Measurements from ENCODE around the gene DERA.

Gene DERA

DNA sequence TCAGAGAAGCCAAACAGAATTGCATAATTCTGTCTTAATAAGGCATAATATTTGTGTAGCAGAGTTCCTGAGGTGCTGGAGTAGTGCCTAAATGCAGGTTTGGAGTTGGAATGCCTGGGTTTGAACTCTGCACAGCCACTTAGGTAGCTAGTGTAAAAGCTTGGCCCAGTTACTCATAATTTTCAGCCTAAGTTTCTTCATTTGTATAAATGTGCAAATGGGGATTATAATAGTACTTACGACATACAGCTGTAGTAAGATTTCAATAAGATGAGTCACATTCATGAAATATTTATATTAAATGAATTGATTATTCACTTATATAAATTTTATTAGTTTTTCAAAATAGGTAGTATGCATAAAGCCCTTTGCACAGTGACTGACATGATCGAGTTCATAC is 175.8 kb downstream of the DERA start:
- no peak overlapping the region for H2AFZ ChIP-seq (ENCODE audit: low read depth)
- TF ChIP-seq, protein P1, sequence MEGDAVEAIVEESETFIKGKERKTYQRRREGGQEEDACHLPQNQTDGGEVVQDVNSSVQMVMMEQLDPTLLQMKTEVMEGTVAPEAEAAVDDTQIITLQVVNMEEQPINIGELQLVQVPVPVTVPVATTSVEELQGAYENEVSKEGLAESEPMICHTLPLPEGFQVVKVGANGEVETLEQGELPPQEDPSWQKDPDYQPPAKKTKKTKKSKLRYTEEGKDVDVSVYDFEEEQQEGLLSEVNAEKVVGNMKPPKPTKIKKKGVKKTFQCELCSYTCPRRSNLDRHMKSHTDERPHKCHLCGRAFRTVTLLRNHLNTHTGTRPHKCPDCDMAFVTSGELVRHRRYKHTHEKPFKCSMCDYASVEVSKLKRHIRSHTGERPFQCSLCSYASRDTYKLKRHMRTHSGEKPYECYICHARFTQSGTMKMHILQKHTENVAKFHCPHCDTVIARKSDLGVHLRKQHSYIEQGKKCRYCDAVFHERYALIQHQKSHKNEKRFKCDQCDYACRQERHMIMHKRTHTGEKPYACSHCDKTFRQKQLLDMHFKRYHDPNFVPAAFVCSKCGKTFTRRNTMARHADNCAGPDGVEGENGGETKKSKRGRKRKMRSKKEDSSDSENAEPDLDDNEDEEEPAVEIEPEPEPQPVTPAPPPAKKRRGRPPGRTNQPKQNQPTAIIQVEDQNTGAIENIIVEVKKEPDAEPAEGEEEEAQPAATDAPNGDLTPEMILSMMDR (conservative IDR thresholded peaks at IDR 0.05; ENCODE audit: low read depth, low read length) = no peak
- H3K27me3 ChIP-seq (ENCODE audit: insufficient read depth, low read depth) = no peaks in the 10 kb centered on the region
- no peaks in the 10 kb centered on the region for H3K36me3 ChIP-seq (ENCODE audit: insufficient read depth)
- H3K4me3 ChIP-seq (IDR thresholded peaks at IDR 0.05; ENCODE audit: insufficient read depth, low read depth, low read length) = no peak overlapping the region
- no peak overlapping the region for H3K9ac ChIP-seq
- H3K4me1 ChIP-seq (ENCODE audit: low read depth, poor library complexity, severe bottlenecking) = no peaks in the 10 kb centered on the region
- H3K27ac ChIP-seq = no peak overlapping the region
- no peak overlapping the region for H3K4me2 ChIP-seq
- H3K79me2 ChIP-seq (ENCODE audit: insufficient read depth, low read depth) = no peaks in the 10 kb centered on the region
- H4K20me1 ChIP-seq (ENCODE audit: insufficient read depth) = no peaks in the 10 kb centered on the region

All from KMS-11 (cell line).